Adrenal gland (tissue), 5 donors: Measurements from ENCODE around the gene WWP2.

Experiments
- POLR2A ChIP-seq, 2 donors: fragments of 450-650 bp; IDR thresholded peaks; one replicate each; pipeline ENCODE4 v1.6.1; 2017; ENCODE audit warnings: antibody characterized with exemption in 2 of 2, mild to moderate bottlenecking in 2 of 2, moderate library complexity in 1 of 2
- TF ChIP-seq, protein P1 (sequence below), 6 experiments: fragments of 450-650 bp in 4 of 6; fragments of 200-600 bp in 2 of 6; sonication (generic) in 1 of 6; IDR thresholded peaks; 1 replicate in 5 of 6; 2 replicates in 1 of 6; pipeline versions ENCODE4 v1.5.1 to v1.8.0; 2016 to 2021; ENCODE audit warnings: antibody characterized with exemption in 6 of 6, mild to moderate bottlenecking in 2 of 6, moderate library complexity in 1 of 6
- donor health status: DM: no; HTN: no; CAD: no.

DNA sequence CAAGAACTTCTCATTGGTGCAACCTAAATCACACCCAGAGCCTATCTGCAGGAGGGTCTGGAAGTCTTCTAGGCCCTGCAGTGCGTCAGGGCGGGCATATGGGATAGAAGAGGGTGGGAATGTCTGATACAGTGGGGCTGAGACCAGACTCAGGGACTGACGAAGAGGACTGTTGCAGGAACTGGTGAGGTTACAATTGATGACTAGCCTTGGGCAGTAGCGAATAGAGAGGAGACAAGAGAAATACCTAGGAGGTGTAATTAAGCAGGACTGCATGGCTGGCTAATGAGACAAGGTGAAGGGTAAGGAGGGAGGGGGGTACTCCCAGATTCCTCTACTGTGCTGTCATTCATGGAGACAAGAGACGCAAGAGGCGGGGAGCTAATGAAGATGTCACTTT is 91.3 kb downstream of the WWP2 start:
- TF ChIP-seq, protein P1, sequence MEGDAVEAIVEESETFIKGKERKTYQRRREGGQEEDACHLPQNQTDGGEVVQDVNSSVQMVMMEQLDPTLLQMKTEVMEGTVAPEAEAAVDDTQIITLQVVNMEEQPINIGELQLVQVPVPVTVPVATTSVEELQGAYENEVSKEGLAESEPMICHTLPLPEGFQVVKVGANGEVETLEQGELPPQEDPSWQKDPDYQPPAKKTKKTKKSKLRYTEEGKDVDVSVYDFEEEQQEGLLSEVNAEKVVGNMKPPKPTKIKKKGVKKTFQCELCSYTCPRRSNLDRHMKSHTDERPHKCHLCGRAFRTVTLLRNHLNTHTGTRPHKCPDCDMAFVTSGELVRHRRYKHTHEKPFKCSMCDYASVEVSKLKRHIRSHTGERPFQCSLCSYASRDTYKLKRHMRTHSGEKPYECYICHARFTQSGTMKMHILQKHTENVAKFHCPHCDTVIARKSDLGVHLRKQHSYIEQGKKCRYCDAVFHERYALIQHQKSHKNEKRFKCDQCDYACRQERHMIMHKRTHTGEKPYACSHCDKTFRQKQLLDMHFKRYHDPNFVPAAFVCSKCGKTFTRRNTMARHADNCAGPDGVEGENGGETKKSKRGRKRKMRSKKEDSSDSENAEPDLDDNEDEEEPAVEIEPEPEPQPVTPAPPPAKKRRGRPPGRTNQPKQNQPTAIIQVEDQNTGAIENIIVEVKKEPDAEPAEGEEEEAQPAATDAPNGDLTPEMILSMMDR (IDR thresholded peaks at IDR 0.05) = no peak
- no peak for TF ChIP-seq POLR2A (IDR thresholded peaks at IDR 0.05)
